Activated CD4-positive, alpha-beta T cell treated with anti-CD3 and anti-CD28 coated beads, Interleukin-2, amount 10 ng/mL, durations not matched to agents 7 days and 5 days (primary cell): Measurements from ENCODE around the gene MC3R. TPM values are rescaled to one million over a fixed set of nuclear protein-coding genes. Genes with fewer than 3 reads are reported as not detected.

ENCODE experiments used
- CTCF ChIA-PET: fragments of 350-600 bp; sonication (Branson Sonifier 250); formaldehyde crosslinking; loops from one replicate; lab custom pipeline; 2021; ENCODE audit warnings: antibody characterized with exemption; lab: Charles Lee
- POLR2A ChIA-PET: fragments of 350-600 bp; sonication (Branson Sonifier 250); formaldehyde crosslinking; loops from one replicate; lab custom pipeline; 2021; ENCODE audit warnings: antibody characterized with exemption; lab: Charles Lee
- DNase-seq: peaks from one replicate; pipeline ENCODE4 v3.0.0-alpha.2; 2020
- H3K27ac Mint-ChIP-seq: one replicate; pipeline ENCODE4 v1.8.0; 2021; ENCODE audit warnings: mild to moderate bottlenecking, moderate library complexity, mixed read lengths
- H3K27me3 Mint-ChIP-seq: one replicate; pipeline ENCODE4 v1.8.0; 2021; ENCODE audit warnings: mixed read lengths
- H3K36me3 Mint-ChIP-seq: one replicate; pipeline ENCODE4 v1.8.0; 2021; ENCODE audit warnings: low read depth, mixed read lengths
- H3K4me1 Mint-ChIP-seq: one replicate; pipeline ENCODE4 v1.8.0; 2021; ENCODE audit warnings: mixed read lengths
- H3K4me3 Mint-ChIP-seq: one replicate; pipeline ENCODE4 v1.8.0; 2021; ENCODE audit warnings: mild to moderate bottlenecking, moderate library complexity, mixed read lengths
- H3K9me3 Mint-ChIP-seq: one replicate; pipeline ENCODE4 v1.8.0; 2021; ENCODE audit warnings: mixed read lengths
- total RNA-seq, 2 experiments: library from RNA; stranded (reverse); gene quantifications; one replicate each; pipeline ENCODE4 v1.2.3, GENCODE V29; 2021

MC3R gene
- total RNA-seq, 2 experiments from 2014 or later: not detected

- Mint-ChIP-seq H3K27ac (no peak overlapping the region), H3K4me1 (no peaks in the 10 kb centered on the region), H3K36me3 (no peaks in the 10 kb centered on the region), H3K9me3 (no peaks in the 10 kb centered on the region), H3K27me3 (no peaks in the 10 kb centered on the region), H3K4me3 (no peak overlapping the region)
- ChIA-PET POLR2A (no interaction called here), CTCF (no interaction called here)
- DNase-seq: no peak
Measured at GRCh38 chr20:56271974-56272373, 23.4 kb downstream of the MC3R start.

DNA sequence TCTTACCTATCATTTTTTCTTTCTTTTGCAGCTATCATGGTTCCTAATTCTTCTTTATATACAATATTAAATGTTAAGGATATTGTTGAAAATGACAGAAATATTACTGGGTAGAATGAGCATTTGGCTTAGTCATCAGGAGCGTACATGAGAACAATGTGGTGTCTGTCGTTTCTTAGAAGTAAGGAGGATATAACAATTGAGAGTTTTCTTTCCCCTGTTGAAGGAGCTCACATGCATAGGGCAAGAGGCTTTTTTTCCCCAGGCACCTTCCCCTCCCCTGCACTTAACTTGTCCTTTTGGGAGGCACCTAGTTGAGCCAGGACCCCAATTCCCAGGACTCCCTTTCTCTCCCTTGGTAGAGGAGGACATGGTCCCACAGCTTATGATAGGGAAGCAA is 25.0 kb downstream of the MC3R start:
- no peaks in the 10 kb centered on the region for H3K36me3 Mint-ChIP-seq
- H3K4me1 Mint-ChIP-seq: no peaks in the 10 kb centered on the region
- H3K27ac Mint-ChIP-seq: no peak overlapping the region
- CTCF ChIA-PET: interaction anchor here (0.6 kb wide), 1 partner anchor 81 kb away, joined by 3 read pairs; no protein-coding TSS in a partner anchor
- no peak overlapping the region for H3K4me3 Mint-ChIP-seq
- no peaks in the 10 kb centered on the region for H3K9me3 Mint-ChIP-seq
- POLR2A ChIA-PET: no interaction called here
- DNase-seq: no peak
- no peaks in the 10 kb centered on the region for H3K27me3 Mint-ChIP-seq

DNA sequence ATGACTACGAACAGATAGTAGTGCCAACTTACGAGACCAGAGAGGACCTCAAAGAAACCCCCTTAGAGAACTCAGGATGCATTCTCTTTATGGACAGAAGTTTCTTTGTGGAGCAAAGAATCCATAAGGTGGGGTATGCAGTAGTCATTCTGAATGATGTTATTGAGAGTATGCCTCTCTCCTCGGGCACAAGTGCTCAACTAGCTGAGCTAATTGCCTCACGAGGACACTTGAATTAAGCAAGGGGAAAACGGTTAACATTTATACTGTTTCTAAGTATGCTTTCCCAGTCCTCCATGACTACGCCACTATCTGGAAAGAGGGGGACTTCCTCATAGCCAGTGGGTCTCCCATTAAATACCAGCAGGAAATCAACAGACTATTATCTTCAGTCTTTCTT is 25.6 kb downstream of the MC3R start:
- Mint-ChIP-seq H3K27me3 (no peaks in the 10 kb centered on the region), H3K4me1 (no peaks in the 10 kb centered on the region), H3K9me3 (no peaks in the 10 kb centered on the region), H3K27ac (no peak overlapping the region), H3K36me3 (no peaks in the 10 kb centered on the region), H3K4me3 (no peak overlapping the region)
- POLR2A ChIA-PET: no interaction called here
- CTCF ChIA-PET: no interaction called here
- DNase-seq: no peak

- Mint-ChIP-seq H3K36me3 (no peaks in the 10 kb centered on the region), H3K9me3 (no peaks in the 10 kb centered on the region), H3K4me1 (no peaks in the 10 kb centered on the region), H3K27me3 (no peaks in the 10 kb centered on the region), H3K27ac (no peak overlapping the region), H3K4me3 (no peak overlapping the region)
- CTCF ChIA-PET: no interaction called here
- no peak for DNase-seq
- POLR2A ChIA-PET: no interaction called here
Measured at GRCh38 chr20:56278196-56278595, 29.7 kb downstream of the MC3R start.

DNA sequence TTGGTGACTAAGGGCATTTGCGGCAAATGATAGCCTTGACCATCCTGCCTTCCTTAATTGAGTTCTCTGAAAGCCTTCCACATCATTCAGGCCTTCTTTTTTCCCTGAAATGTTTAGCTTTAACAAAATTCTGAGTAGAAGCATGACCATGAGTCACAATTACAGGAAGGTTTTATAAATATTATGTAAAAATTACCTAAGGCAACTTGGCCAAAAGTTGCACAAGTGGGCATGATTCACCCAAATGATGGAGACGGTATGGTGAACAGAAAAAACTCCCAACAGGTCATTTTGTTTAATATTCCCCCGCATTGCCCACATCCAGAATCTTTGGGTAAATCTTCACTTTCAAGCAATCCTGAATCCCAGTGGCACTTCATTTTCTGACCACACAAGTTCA is 37.0 kb downstream of the MC3R start:
- ChIA-PET POLR2A (no interaction called here), CTCF (no interaction called here)
- peaks cover 1% of the 10 kb centered on the region for H3K27me3 Mint-ChIP-seq
- H3K4me1 Mint-ChIP-seq: no peaks in the 10 kb centered on the region
- no peak for DNase-seq
- no peak overlapping the region for H3K27ac Mint-ChIP-seq
- H3K4me3 Mint-ChIP-seq: no peak overlapping the region
- H3K36me3 Mint-ChIP-seq: no peaks in the 10 kb centered on the region
- no peaks in the 10 kb centered on the region for H3K9me3 Mint-ChIP-seq

GRCh38 chr20:56289652-56290051 is 41.1 kb downstream of the MC3R start:
- peaks cover 2% of the 10 kb centered on the region for H3K27me3 Mint-ChIP-seq
- H3K9me3 Mint-ChIP-seq: no peaks in the 10 kb centered on the region
- no peaks in the 10 kb centered on the region for H3K36me3 Mint-ChIP-seq
- POLR2A ChIA-PET: no interaction called here
- H3K4me3 Mint-ChIP-seq: no peak overlapping the region
- no peaks in the 10 kb centered on the region for H3K4me1 Mint-ChIP-seq
- CTCF ChIA-PET: interaction anchor here (1.2 kb wide), 1 partner anchor 9 kb away, joined by 3 read pairs; no protein-coding TSS in a partner anchor
- DNase-seq: no peak
- H3K27ac Mint-ChIP-seq: no peak overlapping the region

- no peak for DNase-seq
- POLR2A ChIA-PET: no interaction called here
- no peak overlapping the region for H3K4me3 Mint-ChIP-seq
- no peaks in the 10 kb centered on the region for H3K27me3 Mint-ChIP-seq
- CTCF ChIA-PET: no interaction called here
- H3K4me1 Mint-ChIP-seq: no peaks in the 10 kb centered on the region
- no peak overlapping the region for H3K27ac Mint-ChIP-seq
- no peaks in the 10 kb centered on the region for H3K36me3 Mint-ChIP-seq
- no peaks in the 10 kb centered on the region for H3K9me3 Mint-ChIP-seq
Measured at GRCh38 chr20:56299362-56299761, 50.8 kb downstream of the MC3R start.

Other genes with a start within 250 kb of the MC3R start
- not detected for gene CBLN4, start 243.2 kb upstream of the MC3R start, total RNA-seq
- 1 to 10 TPM; 8.4 to 9.7 TPM for gene FAM210B, start 110.2 kb downstream of the MC3R start, total RNA-seq
- gene AURKA, start 143.5 kb downstream of the MC3R start, total RNA-seq: 10 to 100 TPM; 73.6 to 83.0 TPM
- gene CSTF1, start 143.9 kb downstream of the MC3R start, total RNA-seq: 10 to 100 TPM; 61.8 to 62.4 TPM
- 1 to 10 TPM; 8.6 to 9.0 TPM for gene CASS4, start 163.5 kb downstream of the MC3R start, total RNA-seq
- 100 to 1,000 TPM; 106 to 107 TPM for gene RTF2, start 219.9 kb downstream of the MC3R start, total RNA-seq